GM18508 (cell line): ENCODE results near the gene EPHB1.

Experiments
- ATAC-seq: cut with Tn5 transposase; IDR thresholded peaks from one replicate; pipeline ENCODE4 v1.9.1; 2021; ENCODE audit warnings: moderate number of reproducible peaks; ENCODE audit not compliant: insufficient read depth, unreplicated experiment

EPHB1 gene

GRCh38 chr3:135138776-135139175 lies 343.7 kb downstream of the EPHB1 start:
- ATAC-seq: no peak

GRCh38 chr3:135140591-135140990 lies 345.5 kb downstream of the EPHB1 start:
- no peak for ATAC-seq

- no peak for ATAC-seq
Measured at GRCh38 chr3:135141160-135141559, 346.1 kb downstream of the EPHB1 start.

- no peak for ATAC-seq
Measured at GRCh38 chr3:135141672-135142071, 346.6 kb downstream of the EPHB1 start.

- no peak for ATAC-seq
Measured at GRCh38 chr3:135142530-135142929, 347.5 kb downstream of the EPHB1 start.

GRCh38 chr3:135143474-135143873 lies 348.4 kb downstream of the EPHB1 start:
- no peak for ATAC-seq

GRCh38 chr3:135145581-135145980 lies 350.5 kb downstream of the EPHB1 start:
- no peak for ATAC-seq

GRCh38 chr3:135147657-135148056 lies 352.6 kb downstream of the EPHB1 start:
- ATAC-seq: no peak

- ATAC-seq: no peak
Measured at GRCh38 chr3:135148398-135149020, 353.4 kb downstream of the EPHB1 start.

- no peak for ATAC-seq
Measured at GRCh38 chr3:135149707-135150681, 354.9 kb downstream of the EPHB1 start.

- ATAC-seq: no peak
Measured at GRCh38 chr3:135154186-135154585, 359.1 kb downstream of the EPHB1 start.

GRCh38 chr3:135155228-135155627 lies 360.2 kb downstream of the EPHB1 start:
- no peak for ATAC-seq

- no peak for ATAC-seq
Measured at GRCh38 chr3:135155791-135156190, 360.7 kb downstream of the EPHB1 start.

GRCh38 chr3:135157045-135157740 lies 362.1 kb downstream of the EPHB1 start:
- no peak for ATAC-seq

- no peak for ATAC-seq
Measured at GRCh38 chr3:135158520-135158919, 363.5 kb downstream of the EPHB1 start.

GRCh38 chr3:135159681-135160247 lies 364.7 kb downstream of the EPHB1 start:
- ATAC-seq: no peak

- no peak for ATAC-seq
Measured at GRCh38 chr3:135161425-135161824, 366.4 kb downstream of the EPHB1 start.

GRCh38 chr3:135163701-135164100 lies 368.6 kb downstream of the EPHB1 start:
- no peak for ATAC-seq

- ATAC-seq: no peak
Measured at GRCh38 chr3:135165260-135165659, 370.2 kb downstream of the EPHB1 start.

- ATAC-seq: no peak
Measured at GRCh38 chr3:135166266-135166825, 371.3 kb downstream of the EPHB1 start.
